Activated T-cell treated with anti-CD3 and anti-CD28 coated beads, Interleukin-2, amount 50 U/mL, for 1 hour (primary cell): ENCODE data around the gene SFXN3.

Source experiments
- DNase-seq: peaks from one replicate; pipeline ENCODE4 v3.0.0-alpha.2; 2020

SFXN3 gene, protein sequence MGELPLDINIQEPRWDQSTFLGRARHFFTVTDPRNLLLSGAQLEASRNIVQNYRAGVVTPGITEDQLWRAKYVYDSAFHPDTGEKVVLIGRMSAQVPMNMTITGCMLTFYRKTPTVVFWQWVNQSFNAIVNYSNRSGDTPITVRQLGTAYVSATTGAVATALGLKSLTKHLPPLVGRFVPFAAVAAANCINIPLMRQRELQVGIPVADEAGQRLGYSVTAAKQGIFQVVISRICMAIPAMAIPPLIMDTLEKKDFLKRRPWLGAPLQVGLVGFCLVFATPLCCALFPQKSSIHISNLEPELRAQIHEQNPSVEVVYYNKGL

DNA sequence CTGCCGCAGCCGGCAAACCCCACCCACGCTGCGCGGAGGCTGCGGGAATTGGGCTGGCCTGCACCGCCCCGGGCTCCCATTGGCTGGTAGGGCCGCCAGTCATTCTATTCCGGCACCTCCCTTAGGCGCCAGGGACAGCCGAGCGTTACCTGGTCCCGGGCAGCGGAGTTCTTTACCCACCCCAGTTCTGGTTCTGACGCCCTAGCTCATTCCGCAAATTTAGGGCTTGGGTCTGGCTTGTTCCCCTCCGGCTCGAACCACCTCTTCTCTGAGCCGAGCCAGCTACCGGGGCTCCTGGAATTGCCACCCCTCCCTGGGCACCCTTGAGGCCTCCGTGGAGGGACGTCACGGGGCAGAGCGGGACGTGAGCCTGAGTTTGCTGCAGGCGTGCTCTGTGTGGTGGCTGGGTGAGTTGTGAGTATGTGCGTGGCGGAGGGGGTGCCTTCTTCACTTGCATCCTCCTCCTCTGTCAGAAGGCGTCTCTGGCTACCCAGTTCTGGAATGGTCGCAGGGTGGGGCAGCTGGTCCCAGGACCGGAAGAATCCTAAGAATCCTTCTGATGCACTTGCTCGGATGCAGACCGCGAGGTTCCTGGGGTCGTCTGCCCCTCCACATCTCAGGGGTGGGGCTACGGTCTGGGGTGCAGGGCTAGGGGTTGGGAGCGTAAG is at the start of gene SFXN3, which contains the start of gene PDZD7:
TSS of gene SFXN3 (plus strand) at position 107 of the 668 bp plus-strand sequence. CDS start 3,461 bp downstream, outside the sequence.
TSS of gene PDZD7 (minus strand) at position 2 of the 668 bp plus-strand sequence. CDS start 910 bp downstream, outside the sequence.
- DNase-seq, result peak; percentile 98

GRCh38 chr10:100982916-100983830 is 47.9 kb upstream of the SFXN3 start:
- DNase-seq, result peak; percentile 10

GRCh38 chr10:100983868-100984671 is 47.0 kb upstream of the SFXN3 start:
- peak; percentile 3 for DNase-seq

DNA sequence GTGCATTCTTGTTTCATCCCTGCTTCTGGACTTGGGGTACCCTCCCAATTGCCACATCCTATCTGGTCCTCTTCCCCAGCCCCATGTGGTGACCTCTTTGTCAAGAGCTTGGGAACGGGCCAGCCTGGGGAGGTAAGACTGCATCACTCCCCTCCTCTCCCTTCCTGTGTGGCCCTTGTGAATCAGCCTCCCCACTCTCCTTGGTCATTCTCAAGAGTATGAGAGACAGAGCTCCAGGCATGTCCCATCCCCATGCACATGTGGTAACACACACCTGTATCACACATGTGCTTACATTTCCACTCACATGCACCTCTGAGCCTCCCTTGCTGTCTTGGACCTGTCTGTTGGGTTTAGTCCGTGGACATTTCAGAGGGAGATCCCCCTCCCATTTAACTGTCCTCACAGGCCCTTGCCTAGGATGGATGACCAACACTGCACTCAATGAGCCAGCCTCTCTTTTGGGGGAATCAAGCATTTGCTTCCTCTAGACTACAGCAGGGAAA is 46.3 kb upstream of the SFXN3 start:
- DNase-seq, result peak; percentile 10

- peak; percentile 7 for DNase-seq
Measured at GRCh38 chr10:100985336-100985735, 45.7 kb upstream of the SFXN3 start.

DNA sequence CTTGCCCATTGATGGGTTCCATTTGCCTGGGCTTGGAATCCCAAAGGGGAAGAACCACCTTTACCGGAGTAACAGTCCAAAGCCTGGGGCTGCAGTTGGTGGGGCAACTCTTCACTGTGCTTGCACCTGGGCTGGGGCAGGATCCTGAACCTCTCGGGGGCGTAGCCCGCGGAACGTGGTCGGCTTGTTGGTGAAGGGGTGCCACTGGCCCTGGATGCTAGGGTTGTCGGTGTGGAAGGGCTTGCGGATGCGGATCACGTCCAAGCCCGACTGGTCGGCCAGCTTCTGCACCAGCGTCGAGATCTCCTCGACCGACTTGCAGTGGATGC is 44.4 kb upstream of the SFXN3 start:
- DNase-seq, result peak; percentile 21

GRCh38 chr10:100986952-100987684 is 43.9 kb upstream of the SFXN3 start, which contains the start of the genes MRPL43 and TWNK:
Gene MRPL43 (minus strand): TSS chr10:100987497. CDS start chr10:100987443, 54 bp downstream.
Gene TWNK (plus strand): TSS chr10:100987543. CDS start chr10:100988211, 668 bp downstream.
- peak; percentile 87 for DNase-seq

GRCh38 chr10:100987685-100988049 is 43.4 kb upstream of the SFXN3 start:
- no peak for DNase-seq

GRCh38 chr10:100988166-100988565 is 42.9 kb upstream of the SFXN3 start:
- DNase-seq, result no peak

- no peak for DNase-seq
Measured at GRCh38 chr10:100989088-100989487, 41.9 kb upstream of the SFXN3 start.

DNA sequence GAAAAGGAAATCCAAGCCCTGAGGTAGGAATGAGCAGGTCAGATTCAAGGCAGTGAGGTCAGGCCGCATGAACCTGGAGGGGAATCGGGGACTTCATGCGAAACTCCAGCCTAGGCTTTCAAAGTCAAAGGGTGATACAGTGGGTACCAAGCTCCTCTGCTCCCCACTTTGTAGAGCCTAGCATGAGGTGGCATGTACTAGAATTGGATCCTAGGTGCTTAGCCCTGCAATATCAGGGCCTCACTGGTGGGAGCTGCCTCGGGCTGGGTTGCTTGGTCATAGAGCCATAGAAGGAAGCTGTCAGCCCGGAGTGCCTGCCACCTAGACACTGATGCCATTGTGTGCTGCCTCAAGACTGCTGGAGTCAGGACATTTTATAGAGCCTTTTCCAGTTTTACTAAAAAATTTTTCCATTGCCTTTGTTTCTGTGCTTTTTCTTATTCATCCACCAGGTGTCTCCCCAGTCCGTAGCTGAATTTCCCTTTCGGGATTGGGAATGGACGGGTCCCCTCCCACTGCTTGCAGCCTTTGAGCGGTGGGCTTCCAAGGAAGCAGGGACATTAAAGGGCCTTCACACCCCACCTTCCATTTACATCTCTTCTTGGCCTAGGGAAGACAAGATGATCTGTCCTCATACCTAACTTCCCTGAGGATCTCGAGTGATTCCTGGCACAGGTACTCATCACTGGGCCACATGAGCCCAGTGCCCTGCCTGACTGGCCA is 36.9 kb upstream of the SFXN3 start:
- DNase-seq, result no peak

DNA sequence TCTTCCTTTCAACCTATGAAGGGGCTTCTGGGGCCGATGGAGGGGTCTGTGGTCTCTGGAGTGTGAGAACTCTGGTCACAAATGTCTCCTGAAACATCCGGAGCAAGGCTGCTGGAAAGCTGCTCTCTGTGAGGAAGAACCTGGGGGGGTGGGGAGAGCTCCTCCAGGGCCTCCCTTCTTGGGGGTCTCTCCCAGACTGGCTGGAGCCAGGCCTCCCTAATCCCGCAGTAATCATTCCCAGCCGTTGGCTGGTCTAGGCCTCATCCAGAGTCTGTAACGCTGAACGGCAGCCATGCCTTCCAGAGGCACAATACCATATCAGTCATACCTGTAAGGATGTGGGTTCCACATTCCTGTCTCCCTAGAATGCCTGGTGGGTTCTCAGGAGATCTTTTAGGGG is 35.9 kb upstream of the SFXN3 start:
- DNase-seq, result no peak

DNA sequence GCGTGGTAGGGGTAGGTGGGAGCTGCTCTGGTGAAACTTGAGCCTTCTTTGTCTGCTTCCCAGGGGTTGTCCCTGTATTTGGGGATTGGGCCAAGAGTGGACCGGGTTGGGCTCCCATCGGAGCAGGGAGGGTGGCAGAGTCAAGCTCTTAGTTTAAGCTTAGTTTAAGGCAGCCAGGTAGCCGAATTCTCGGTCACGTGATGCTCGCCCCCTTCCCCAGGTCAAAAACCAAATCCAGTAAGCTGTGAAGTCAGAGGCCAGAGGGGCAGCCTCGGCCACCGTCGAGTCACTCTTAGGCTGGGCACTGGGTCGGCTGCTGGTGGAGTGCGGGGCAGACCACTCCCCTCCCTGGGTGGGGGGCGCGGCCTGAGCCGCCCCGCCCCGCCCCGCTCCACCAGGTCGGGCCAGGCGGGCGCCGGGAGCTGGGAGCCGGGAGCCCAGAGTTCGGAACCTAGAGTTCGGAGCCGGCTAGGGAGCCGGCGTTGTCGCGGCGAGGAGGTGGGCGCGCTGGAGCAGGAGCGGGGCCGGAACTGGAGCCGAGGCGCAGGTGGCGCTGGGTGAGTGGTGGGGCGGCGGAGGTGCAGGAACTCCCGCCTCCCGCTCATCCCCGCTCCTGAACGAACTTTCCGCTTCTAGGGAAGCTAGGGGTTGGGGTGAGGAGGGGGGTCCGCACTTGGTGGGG is 34.2 kb upstream of the SFXN3 start:
- DNase-seq, result peak; percentile 58

- DNase-seq, result peak; percentile 83
Measured at GRCh38 chr10:100997360-100998182, 33.5 kb upstream of the SFXN3 start.

DNA sequence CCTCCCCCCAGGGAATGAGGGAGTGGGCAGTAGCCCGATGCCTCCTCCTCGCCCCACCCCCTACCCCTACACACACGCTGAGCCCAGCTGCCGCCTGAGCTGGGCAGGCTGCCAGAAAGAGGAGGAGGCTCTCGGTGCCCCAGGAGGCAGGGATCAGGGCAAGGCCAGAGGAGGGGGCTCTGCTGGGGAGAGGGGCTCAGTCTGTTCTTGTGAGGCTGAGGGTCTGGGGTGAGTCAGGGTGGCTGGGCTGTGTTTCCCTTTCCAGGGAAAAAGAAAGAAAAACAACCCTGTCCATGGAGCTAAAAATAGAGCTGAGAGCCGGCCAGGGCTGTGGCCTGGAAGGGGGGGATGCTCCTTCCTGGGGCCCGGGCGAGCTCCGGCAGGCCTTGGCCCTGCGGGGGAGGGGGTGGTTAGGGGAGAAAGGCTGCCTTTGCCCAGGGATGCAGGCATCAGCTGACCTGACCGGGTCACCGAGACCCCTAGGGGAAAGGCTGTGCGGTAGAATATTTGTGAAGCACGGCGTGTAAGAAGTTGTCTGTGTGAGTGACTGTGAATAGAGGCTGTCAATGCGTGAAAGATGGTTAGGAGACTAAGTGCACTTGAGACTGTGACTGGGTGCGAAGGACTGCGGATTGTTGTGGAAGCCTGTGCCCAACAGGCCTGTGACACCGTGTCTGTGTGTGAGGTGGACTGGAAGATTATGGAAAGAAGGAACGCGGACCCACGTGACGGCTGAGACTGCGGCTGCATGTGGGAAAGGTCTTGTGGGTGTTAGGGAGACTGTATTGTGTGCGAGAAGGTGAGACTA is 32.6 kb upstream of the SFXN3 start:
- peak; percentile 69 for DNase-seq

DNA sequence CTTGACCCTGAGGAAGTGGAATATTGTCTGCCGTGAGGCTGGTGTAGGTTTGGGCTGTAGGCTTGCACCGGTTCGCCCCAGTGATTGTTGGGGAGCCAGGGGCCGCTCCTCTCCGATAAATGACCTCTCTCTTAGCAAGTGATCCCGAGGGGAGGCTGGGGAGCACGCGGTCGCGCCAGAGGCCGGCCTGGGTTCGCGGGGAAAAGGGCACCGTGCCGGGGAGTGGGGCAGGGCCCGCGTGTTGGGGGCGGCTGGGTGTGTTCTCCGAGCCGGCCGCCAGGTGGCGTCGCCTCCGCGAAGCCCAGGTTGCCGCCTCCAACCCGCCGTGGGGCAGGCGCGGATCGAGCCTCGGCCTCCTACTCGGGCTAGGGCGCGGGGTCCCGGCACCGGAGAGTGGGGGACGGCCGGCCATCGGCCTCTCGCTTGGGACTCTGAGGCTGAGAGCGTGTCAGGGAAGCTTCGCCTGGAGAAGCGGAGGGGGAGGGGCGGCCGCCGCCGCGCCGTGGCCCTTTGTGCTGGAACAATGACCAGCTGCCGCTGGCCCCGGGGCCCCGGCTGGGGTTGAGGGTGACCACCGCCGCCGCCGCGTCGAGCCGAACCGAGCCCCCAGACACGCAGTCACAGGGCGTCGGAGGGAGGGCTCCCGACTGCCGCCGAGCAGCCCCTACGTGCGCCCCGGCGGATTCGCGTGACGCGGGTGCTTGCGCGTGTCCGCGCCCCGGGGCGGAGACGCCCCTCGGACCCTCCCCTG is 31.9 kb upstream of the SFXN3 start:
- peak; percentile 86 for DNase-seq

DNA sequence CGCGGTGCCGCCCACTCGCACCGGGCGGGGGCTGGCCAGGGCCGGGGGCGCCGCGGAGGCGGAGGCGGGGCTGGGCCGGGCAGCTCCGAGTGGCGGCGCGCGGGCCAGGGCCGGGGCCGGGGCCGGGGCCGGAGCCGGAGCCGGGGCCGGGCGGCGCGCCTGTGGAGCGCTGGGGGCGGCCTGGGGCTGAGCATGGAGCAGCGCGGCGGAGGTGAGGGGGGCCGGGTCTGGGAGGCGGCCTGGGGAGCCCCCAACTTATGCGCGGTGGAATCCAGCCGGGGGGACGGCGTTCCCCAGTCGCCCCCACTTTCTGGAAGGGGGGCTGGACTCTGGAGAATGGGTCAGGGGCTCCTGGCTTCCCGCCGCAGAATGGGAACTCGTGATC is 31.3 kb upstream of the SFXN3 start, which contains the start of gene LZTS2:
TSS of gene LZTS2 (plus strand) at position 67 of the 385 bp plus-strand sequence. CDS start 2,731 bp downstream, outside the sequence.
- no peak for DNase-seq
